Right lobe of liver (tissue), 6 donors: ENCODE data around the gene SMPD1. TPM values are rescaled to one million over a fixed set of nuclear protein-coding genes. Genes with fewer than 3 reads are reported as not detected.

Experiments used
- ATAC-seq, 4 donors: fragments of 200-7000 bp; cut with Tn5 transposase; one replicate each; pipeline ENCODE4 v1.9.1; 2020; ENCODE audit warnings: mild to moderate bottlenecking in 4 of 4, moderate library complexity in 4 of 4
- DNase-seq, 3 donors: peaks; one replicate each; pipeline ENCODE4 v3.0.0-alpha.2; 2020
- H3K27ac ChIP-seq, 3 donors: fragments of 200-600 bp; one replicate each; pipeline ENCODE4 v1.8.0; 2022
- H3K27me3 ChIP-seq, 2 donors: fragments of 200-600 bp; one replicate each; pipeline ENCODE4 v1.8.0; 2022
- H3K36me3 ChIP-seq, 4 donors: fragments of 200-600 bp; sonication (generic) in 1 of 4; one replicate each; pipeline versions ENCODE4 v1.5.1 to v1.8.0; 2017 to 2022; ENCODE audit warnings: control low read depth in 1 of 4
- H3K4me1 ChIP-seq, 4 donors: fragments of 200-600 bp; sonication (generic) in 1 of 4; one replicate each; pipeline versions ENCODE4 v1.5.1 to v1.8.0; 2017 to 2022; ENCODE audit warnings: control low read depth in 1 of 4
- H3K4me3 ChIP-seq, 3 donors: fragments of 200-600 bp; one replicate each; pipeline ENCODE4 v1.8.0; 2022
- H3K9me3 ChIP-seq, 4 donors: fragments of 200-600 bp; sonication (generic) in 1 of 4; one replicate each; pipeline versions ENCODE4 v1.5.1 to v1.8.0; 2017 to 2022; ENCODE audit warnings: control low read depth in 1 of 4
- CTCF ChIP-seq, 4 donors: fragments of 200-600 bp in 3 of 4; fragments of 450-650 bp in 1 of 4; IDR thresholded peaks; one replicate each; pipeline versions ENCODE4 v1.5.1 to v1.8.0; 2016 to 2022; ENCODE audit warnings: antibody characterized with exemption in 4 of 4, mild to moderate bottlenecking in 2 of 4
- POLR2A ChIP-seq: fragments of 450-650 bp; IDR thresholded peaks from one replicate; pipeline ENCODE4 v1.6.1; 2017; ENCODE audit warnings: antibody characterized with exemption, mild to moderate bottlenecking
- WGBS: methylation state at CpG from one replicate; pipeline ENCODE4 v1.1.6; 2018; ENCODE audit warnings: low coverage, low lambda C conversion rate; ENCODE audit not compliant: insufficient coverage; ENCODE audit errors: missing lambda C conversion rate; 5-methylcytosine and 5-hydroxymethylcytosine counted together
- intact Hi-C, 2 donors: fragments of 100-400 bp; cut with DNase I; formaldehyde crosslinking; loops; one replicate each; pipeline versions ENCODE4 v1.11.2 to v1.14.1; 2022
- total RNA-seq, 6 experiments: library from RNA; depleted of rRNA in 2 of 6; stranded (reverse); fragments of >200 nt in 2 of 6; fragmentation: NEBNext Ultra II Directional in 3 of 6; extraction: Animal tissue kit (Norgen Biotek cat#: 25700) in 3 of 6; gene quantifications; one replicate each; pipeline versions ENCODE4 v1.1.0 to v1.2.4, GENCODE V29; 2016 to 2023
- donor health status: DM: no; HTN: yes; CAD: no.
- donor health status: DM: no; HTN: no; CAD: no.
- donor health status: DM: no; HTN: no; CAD: no.
- donor health status: DM: no; HTN: yes; CAD: no.
- donor health status: DM: no; HTN: yes; CAD: no.

SMPD1 gene
- total RNA-seq, 6 experiments from 2014 or later: 45.3 to 77.9 (median 57.3) TPM

- intact Hi-C loops: no loop called here
- H3K27ac ChIP-seq: no peak overlapping the region
- no peak for DNase-seq
These were observed 30.4 kb downstream of the SMPD1 start for GRCh38 chr11:6420677-6421076.

GRCh38 chr11:6427516-6427915, 37.2 kb downstream of the SMPD1 start:
- intact Hi-C loops: no loop called here

More at GRCh38 chr11:6420677-6421076, 30.4 kb downstream of the SMPD1 start:
- Histone ChIP-seq H3K4me3 (no peak overlapping the region), H3K36me3 (no peaks in the 10 kb centered on the region), H3K4me1 (peaks cover 0 to 8% (median 3%) of the 10 kb centered on the region in 4 donors), H3K27me3 (no peaks in the 10 kb centered on the region), H3K9me3 (no peaks in the 10 kb centered on the region)
- no peak for ATAC-seq
- WGBS: 92% methylated on average over 3 of the region's 3 CpGs
- no peak for TF ChIP-seq CTCF (IDR thresholded peaks at IDR 0.05)
- TF ChIP-seq POLR2A: no peak

GRCh38 chr11:6431861-6432260, 41.6 kb downstream of the SMPD1 start:
- no peaks in the 10 kb centered on the region for H3K27me3 ChIP-seq
- peak in 2 of 4 donors; percentile 2 to 3 for ATAC-seq
- peaks cover 0 to 14% (median 7%) of the 10 kb centered on the region in 4 donors for H3K36me3 ChIP-seq
- H3K4me1 ChIP-seq: peaks cover 0 to 24% (median 2%) of the 10 kb centered on the region in 4 donors
- TF ChIP-seq CTCF (IDR thresholded peaks at IDR 0.05) (no peak), POLR2A (no peak)
- no peak overlapping the region for H3K27ac ChIP-seq
- DNase-seq: peak in 1 of 3 donors; percentile 22
- no peaks in the 10 kb centered on the region for H3K9me3 ChIP-seq
- intact Hi-C loops: no loop called here
- WGBS: 100% methylated on average over 1 of the region's 3 CpGs
- H3K4me3 ChIP-seq: no peak overlapping the region

More at GRCh38 chr11:6427516-6427915, 37.2 kb downstream of the SMPD1 start:
- ATAC-seq (no peak), DNase-seq (no peak)
- Histone ChIP-seq H3K4me3 (no peak overlapping the region), H3K27ac (no peak overlapping the region), H3K9me3 (no peaks in the 10 kb centered on the region), H3K36me3 (peaks cover 0 to 6% (median 0%) of the 10 kb centered on the region in 4 donors), H3K27me3 (no peaks in the 10 kb centered on the region), H3K4me1 (no peaks in the 10 kb centered on the region)
- TF ChIP-seq CTCF (IDR thresholded peaks at IDR 0.05) (no peak), POLR2A (no peak)

- Histone ChIP-seq H3K4me3 (no peak overlapping the region), H3K27ac (peak overlapping the region in 1 of 3 donors; percentile 21), H3K9me3 (no peaks in the 10 kb centered on the region), H3K27me3 (no peaks in the 10 kb centered on the region), H3K4me1 (peaks cover 0 to 45% (median 2%) of the 10 kb centered on the region in 4 donors), H3K36me3 (peaks cover 0 to 35% (median 15%) of the 10 kb centered on the region in 4 donors)
- WGBS: 34% methylated on average over 5 of the region's 5 CpGs
- intact Hi-C loops: no loop called here
- DNase-seq (no peak), ATAC-seq (peak; percentile 5 to 50 (median 30))
- TF ChIP-seq POLR2A (no peak), CTCF (IDR thresholded peaks at IDR 0.05) (no peak)
These were observed 43.9 kb downstream of the SMPD1 start for GRCh38 chr11:6433998-6434660.
